Tibial nerve (tissue), 4 donors: ENCODE data around the gene NCAM2.

ENCODE experiments used
- CTCF ChIP-seq, 5 experiments: fragments of 200-600 bp in 3 of 5; fragments of 450-650 bp in 2 of 5; sonication (generic) in 3 of 5; IDR thresholded peaks; one replicate each; pipeline ENCODE4 v1.5.1; 2016 to 2019; ENCODE audit warnings: antibody characterized with exemption in 5 of 5, mild to moderate bottlenecking in 3 of 5, moderate library complexity in 2 of 5
- EP300 ChIP-seq, 2 donors: sonication (generic); formaldehyde crosslinking; IDR thresholded peaks; one replicate each; pipeline ENCODE4 v1.6.1; 2017; ENCODE audit warnings: antibody characterized with exemption in 2 of 2, mild to moderate bottlenecking in 1 of 2
- POLR2A ChIP-seq, 2 donors: fragments of 450-650 bp; IDR thresholded peaks; one replicate each; pipeline ENCODE4 v1.6.1; 2017; ENCODE audit warnings: antibody characterized with exemption in 2 of 2, mild to moderate bottlenecking in 2 of 2, moderate library complexity in 2 of 2

- TF ChIP-seq CTCF (IDR thresholded peaks at IDR 0.05): no peak
- TF ChIP-seq POLR2A (IDR thresholded peaks at IDR 0.05): no peak
- no peak for TF ChIP-seq EP300 (IDR thresholded peaks at IDR 0.05)
These were observed 466.5 kb downstream of the NCAM2 start for GRCh38 chr21:21464684-21465083.
